HS-5 (cell line): ENCODE data around the gene PARVA.
A peak's percentile ranks its signal among the peaks of the same experiment; 100 is the strongest.
"Not testable (repeated sequence)": the region's sequence is repeated elsewhere in the genome, so short reads cannot be mapped to it uniquely, and the experiment has no call there.

ENCODE experiments used
- DNase-seq: peaks from one replicate; pipeline ENCODE4 v3.0.0-alpha.2; 2012; ENCODE audit warnings: low read depth

The PARVA gene, protein sequence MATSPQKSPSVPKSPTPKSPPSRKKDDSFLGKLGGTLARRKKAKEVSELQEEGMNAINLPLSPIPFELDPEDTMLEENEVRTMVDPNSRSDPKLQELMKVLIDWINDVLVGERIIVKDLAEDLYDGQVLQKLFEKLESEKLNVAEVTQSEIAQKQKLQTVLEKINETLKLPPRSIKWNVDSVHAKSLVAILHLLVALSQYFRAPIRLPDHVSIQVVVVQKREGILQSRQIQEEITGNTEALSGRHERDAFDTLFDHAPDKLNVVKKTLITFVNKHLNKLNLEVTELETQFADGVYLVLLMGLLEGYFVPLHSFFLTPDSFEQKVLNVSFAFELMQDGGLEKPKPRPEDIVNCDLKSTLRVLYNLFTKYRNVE

DNA sequence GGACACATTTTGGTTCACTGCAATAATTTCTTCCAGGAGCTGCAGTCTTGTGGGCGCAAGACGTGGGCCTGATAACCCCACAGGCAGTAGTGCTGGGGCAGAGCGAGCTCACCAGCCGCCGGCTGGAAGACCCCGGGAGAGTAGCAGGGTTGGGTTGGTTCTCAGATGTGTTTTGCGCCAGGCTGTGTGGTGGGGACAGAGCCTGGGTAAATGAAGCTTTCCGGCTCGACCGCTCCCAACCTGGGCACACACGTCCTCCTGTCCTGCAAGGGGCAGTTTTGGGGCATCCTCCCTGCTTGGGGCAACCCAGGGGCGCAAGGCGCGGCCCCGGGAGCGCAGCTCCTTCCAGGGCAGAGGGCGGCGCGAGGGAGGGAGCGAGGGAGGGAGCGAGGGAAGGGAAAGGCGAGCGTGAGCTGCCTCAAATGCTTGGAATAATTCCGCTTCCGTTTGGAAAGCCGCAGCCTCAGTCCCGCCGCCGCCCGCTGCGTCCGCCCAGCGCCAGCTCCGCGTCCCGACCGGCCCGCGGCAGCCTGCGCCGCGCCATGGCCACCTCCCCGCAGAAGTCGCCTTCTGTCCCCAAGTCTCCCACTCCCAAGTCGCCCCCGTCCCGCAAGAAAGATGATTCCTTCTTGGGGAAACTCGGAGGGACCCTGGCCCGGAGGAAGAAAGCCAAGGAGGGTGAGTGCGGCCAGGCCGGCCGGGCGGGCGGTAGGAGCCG, at the start of gene PARVA:
TSS of gene PARVA (plus strand) at position 466 of the 718 bp plus-strand sequence. CDS start at position 543, 77 bp downstream.
- peak; percentile 52 for DNase-seq

- DNase-seq, result no peak
Observed at GRCh38 chr11:12329169-12329568, 48.2 kb upstream of the PARVA start.

- DNase-seq, result no peak
Observed at GRCh38 chr11:12329797-12330196, 47.6 kb upstream of the PARVA start.

DNA sequence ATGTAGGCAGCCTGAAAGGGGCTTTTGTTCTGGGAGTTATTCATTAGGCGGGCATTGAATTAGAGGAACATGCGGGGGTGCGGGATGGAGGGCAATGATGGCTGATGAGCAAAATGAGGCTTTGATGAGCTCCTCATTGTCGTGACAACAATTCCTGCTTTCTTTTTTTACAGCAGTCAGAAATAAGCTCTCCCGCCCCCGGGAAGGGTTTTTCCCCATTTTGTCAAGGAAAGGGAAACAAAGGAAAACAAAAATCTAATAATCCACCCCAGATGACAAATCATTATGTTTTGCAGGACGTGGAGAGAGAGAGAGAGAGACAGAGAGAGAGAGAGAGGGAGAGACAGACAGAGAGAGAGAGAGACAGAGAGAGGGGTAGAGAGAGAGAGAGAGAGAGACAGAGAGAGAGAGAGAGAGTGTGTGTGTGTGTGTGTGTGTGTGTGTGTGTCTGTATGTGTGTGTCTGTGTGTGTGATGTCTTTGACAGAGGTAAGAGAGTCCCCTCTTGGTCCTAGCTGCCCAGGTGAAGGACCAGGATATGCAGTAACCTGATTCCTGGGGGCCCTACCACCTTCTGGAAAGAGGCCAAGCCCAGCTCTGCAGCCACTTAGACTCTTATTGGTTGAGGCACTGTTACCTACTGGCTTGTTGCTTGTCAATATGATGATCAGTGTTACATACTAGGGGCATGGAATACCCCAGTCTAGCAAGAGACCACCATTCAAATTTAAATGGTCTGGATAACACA, 46.7 kb upstream of the PARVA start:
- DNase-seq, result peak; percentile 0

DNA sequence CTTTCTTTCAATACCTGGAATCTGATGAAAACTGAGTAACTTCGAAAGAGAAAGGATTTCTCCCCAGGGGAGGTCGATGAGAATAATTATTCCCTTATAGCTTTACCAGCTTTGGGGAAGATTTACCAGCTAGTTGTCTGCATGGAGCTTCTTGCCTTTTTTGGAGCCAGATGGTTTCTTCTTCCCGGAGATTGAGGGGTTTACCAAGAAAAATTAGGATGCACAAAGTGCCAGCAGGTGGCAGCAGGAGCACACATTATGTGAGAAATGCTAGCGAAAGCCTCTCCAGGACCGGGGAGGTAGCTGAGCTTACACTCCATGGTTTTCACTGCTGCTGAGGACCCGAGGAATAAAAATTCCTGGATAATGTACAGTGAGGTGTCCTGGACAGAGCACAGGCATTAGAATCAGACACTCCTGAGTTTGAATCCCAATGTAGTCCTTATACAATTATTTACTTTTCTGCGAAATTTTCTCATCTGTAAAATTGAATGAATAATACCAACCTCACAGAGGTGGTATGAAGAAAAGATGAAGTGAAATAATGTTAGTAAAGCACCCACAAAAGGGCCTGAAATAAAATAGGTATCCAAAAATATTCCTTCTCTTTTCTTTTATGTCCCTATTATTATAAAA, 46.0 kb upstream of the PARVA start:
- DNase-seq, result peak; percentile 65

GRCh38 chr11:12343526-12343925, 33.8 kb upstream of the PARVA start:
- no peak for DNase-seq

- no peak for DNase-seq
Observed at GRCh38 chr11:12353534-12353933, 23.8 kb upstream of the PARVA start.

- no peak for DNase-seq
Observed at GRCh38 chr11:12354750-12355545, 22.4 kb upstream of the PARVA start.

GRCh38 chr11:12356944-12357655, 20.3 kb upstream of the PARVA start:
- DNase-seq, result no peak

DNA sequence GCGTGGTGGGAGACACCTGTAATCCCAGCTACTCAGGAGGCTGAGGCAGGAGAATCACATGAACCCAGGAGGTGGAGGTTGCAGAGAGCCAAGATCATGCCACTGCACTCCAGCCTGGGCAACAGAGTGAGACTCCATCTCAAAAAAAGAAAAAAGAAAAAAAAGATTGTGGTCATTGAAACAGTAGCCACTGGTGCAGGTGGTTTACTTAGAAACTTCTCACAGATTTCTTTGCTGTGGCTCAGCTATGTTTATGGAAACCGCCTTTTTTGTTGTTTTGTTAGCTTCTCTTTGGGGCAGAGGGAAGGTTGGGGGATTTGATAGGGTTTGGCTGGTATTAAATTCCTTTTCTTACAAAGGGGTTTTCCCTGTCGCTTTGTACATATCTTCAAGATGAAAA, 19.7 kb upstream of the PARVA start:
- not testable (repeated sequence) for DNase-seq

DNA sequence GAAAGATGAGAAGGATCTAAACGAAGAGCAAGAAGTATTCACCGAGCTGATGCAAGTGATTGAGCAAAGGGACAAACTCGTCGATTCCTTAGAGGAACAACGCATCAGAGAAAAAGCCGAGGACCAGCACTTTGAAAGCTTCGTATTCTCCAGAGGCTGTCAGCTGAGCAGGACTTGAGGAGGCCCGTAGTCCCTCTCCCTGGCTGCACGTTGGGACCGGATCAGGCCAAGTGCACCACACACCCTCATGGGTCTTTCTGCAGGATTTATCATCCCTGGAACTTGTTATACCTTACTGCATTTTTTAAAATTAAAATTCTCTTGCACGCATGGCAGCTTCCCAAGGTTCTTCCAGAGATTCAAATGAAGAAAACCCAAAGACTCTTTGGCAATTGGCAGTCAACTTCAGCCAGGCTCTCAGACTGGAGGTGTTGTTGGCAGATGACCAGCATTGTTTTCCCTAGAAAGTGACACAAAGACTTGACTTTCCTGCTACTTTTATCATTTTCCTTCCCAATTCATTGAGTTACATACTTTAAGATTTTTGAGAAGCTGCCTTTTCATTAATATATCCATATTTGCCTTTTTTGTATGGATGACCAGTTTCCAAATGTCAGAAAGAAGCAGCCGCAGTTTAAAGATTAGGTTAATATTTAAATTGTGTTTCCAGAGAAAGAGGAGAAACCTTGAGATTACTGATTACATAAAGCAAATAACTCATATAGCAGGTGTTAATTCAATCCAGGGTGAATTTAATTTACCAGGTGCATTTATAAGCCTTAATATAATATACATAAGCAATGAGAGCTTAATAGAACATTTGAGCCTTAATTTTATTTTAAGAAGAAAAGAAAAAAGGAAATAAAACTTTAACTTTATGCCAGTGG, 18.8 kb upstream of the PARVA start:
- DNase-seq, result no peak

DNA sequence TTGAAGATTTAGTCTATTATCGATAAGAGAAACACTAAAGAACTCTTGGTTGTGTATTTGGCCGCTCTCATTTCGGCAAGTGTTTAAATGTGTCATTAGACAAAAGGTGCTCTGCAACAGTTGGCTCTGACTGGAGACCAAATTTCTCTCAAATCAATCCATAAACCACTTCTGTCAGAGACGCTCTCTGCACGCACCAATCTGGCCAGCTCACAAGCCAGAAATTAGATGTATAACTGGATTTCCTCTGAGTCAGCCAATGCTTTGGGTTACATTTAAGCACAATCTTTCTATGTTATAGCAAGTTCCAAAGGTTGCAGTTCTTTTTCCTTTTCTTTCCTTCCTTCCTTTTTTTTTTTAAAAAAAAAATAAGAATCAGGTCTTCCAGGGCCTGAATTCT, 17.6 kb upstream of the PARVA start:
- DNase-seq, result no peak

DNA sequence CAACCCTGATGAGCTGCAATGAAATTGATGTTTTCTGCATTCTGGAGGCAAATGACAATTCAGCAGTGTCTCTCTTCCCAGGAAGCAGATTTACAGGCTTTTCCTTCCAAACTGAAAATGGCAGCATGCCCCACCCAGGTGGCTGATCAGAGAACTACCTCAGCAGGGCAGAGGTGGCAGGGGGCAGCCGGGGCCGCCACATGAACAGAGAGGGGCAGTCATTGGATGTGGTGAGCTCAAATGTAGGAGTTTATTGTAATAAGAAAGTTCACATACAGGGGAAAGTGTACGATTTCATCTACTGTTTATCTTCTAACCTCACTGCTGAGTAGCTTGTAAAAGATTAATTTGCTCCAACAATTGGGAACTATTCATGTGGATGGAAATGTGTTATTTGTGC, 15.7 kb upstream of the PARVA start:
- DNase-seq, result no peak

DNA sequence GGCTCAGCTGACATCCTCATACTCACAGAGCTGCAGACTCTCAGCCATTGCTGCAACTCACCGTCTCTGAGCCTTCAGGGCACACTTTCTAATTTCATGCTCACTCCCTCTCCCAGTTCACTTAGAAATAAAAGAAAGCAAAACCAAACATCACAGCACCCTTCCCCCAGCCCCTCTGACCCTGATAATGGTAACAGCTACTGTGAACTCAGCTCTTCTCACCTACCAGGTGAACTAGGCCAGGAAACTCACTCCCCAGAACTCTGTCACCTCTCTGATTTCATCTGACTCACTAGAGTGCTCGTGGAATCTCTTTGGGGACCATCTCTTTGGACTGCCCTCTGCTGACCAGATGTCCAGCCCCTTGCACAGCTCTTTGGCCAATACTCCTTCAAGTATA, 14.5 kb upstream of the PARVA start:
- DNase-seq, result no peak

GRCh38 chr11:12363373-12363772, 14.0 kb upstream of the PARVA start:
- DNase-seq, result no peak

- not testable (repeated sequence) for DNase-seq
Observed at GRCh38 chr11:12365965-12366575, 11.3 kb upstream of the PARVA start.

GRCh38 chr11:12367057-12367456, 10.3 kb upstream of the PARVA start:
- DNase-seq, result not testable (repeated sequence)

- DNase-seq, result no peak
Observed at GRCh38 chr11:12372111-12372510, 5.3 kb upstream of the PARVA start.

- DNase-seq, result no peak
Observed at GRCh38 chr11:12375720-12376119, 1.7 kb upstream of the PARVA start.
